ENCODE data around the gene HDC. TPM values are rescaled to one million over a fixed set of nuclear protein-coding genes. Genes with fewer than 3 reads are reported as not detected.

HDC gene
- total RNA-seq, 3 donors from 2014 or later, result 0.29 to 1.5 (median 0.71) TPM

Other genes starting within 250 kb of the HDC start
- 1 to 10 TPM; 1.4 to 2.7 (median 1.4) TPM for gene ATP8B4, start 146.5 kb downstream of the HDC start, total RNA-seq
- 10 to 100 TPM in 2 of 3 donors, 1 to 10 TPM in 1; 7.2 to 15.0 (median 14.4) TPM for gene SLC27A2, start 83.5 kb downstream of the HDC start, total RNA-seq
- 10 to 100 TPM; 54.6 to 65.8 (median 58.9) TPM for gene GABPB1, start 89.5 kb upstream of the HDC start, total RNA-seq
- 10 to 100 TPM; 40.7 to 47.3 (median 43.1) TPM for gene USP8, start 158.7 kb upstream of the HDC start, total RNA-seq

Measured in activated T-cell treated with anti-CD3 and anti-CD28 coated beads, Interleukin-2, amount 50 U/mL, for 4 hours (primary cell).